ENCODE data around the gene OBP2A.

DNA sequence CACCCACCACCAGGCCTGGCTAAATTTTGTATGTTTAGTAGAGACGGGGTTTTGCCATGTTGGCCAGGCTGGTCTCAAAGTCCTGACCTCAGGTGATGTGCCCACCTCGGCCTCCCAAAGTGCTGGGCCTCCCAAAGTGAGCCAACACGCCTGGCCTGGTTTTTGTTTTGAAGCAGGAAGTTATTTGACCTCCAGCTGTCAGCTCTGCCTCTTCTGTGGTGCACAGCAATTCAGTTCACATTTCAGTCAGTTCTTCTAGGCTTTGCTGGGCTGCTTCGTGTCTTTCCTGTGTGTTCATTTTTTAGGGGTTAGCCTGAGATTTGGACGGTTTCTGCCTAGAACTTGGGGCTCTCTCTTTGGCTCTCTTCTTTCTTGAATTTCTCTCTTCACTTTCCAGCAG is 15.8 kb upstream of the OBP2A start:
- TF ChIP-seq, protein P1, sequence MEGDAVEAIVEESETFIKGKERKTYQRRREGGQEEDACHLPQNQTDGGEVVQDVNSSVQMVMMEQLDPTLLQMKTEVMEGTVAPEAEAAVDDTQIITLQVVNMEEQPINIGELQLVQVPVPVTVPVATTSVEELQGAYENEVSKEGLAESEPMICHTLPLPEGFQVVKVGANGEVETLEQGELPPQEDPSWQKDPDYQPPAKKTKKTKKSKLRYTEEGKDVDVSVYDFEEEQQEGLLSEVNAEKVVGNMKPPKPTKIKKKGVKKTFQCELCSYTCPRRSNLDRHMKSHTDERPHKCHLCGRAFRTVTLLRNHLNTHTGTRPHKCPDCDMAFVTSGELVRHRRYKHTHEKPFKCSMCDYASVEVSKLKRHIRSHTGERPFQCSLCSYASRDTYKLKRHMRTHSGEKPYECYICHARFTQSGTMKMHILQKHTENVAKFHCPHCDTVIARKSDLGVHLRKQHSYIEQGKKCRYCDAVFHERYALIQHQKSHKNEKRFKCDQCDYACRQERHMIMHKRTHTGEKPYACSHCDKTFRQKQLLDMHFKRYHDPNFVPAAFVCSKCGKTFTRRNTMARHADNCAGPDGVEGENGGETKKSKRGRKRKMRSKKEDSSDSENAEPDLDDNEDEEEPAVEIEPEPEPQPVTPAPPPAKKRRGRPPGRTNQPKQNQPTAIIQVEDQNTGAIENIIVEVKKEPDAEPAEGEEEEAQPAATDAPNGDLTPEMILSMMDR (IDR thresholded peaks at IDR 0.05) = no peak
- no peak for TF ChIP-seq POLR2A (IDR thresholded peaks at IDR 0.05)

All from adrenal gland (tissue), 5 donors.